Measurements from ENCODE around the gene LMF1.

Gene LMF1

DNA sequence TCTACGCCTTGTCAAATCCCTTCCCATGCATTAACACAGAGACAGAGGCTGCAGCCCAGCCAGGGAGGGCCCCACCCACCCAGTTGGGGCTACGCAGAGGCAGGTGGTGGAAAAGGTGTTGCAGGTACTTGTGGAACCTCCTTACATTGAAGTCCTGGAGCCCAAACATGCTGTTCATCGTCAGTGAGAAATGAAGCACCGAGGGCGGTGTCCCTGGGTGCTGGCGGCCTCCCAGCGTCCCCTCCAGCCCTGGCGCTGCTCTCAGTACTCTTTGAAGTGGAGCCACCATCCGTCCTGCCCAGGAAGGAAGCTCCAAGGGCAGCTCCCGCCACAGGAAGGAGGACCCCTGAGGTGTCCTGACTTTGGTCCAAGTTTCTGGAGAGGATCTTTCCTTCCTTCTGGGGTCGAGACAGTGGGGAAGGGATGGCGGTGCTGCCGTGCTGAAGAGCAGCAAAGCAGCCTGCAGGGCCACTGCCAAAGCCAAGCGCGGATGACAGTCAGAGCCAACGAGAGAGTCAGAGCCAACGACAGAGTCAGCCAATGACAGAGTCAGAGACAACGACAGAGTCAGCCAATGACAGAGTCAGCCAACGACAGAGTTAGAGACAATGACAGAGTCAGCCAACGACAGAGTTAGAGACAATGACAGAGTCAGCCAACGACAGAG is 23.4 kb downstream of the LMF1 start:
- DNase-seq: no peak

DNA sequence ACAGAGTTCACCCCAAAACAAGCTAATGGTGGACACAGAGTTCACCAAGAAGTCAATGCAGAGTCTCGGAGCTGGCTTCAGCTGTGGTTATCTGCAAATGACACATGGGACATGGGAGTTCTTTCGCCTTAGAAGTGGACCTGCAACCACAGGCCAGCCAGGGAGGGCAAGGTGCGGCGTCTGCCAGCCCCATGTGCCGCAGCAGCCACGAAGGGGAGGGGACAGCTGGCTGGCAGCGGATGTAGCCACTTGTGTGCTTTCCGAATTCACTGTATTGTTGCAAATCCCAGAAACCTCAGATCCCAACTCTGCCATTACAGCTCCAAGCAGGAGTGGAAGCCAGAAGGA is 24.8 kb downstream of the LMF1 start:
- no peak for DNase-seq

DNA sequence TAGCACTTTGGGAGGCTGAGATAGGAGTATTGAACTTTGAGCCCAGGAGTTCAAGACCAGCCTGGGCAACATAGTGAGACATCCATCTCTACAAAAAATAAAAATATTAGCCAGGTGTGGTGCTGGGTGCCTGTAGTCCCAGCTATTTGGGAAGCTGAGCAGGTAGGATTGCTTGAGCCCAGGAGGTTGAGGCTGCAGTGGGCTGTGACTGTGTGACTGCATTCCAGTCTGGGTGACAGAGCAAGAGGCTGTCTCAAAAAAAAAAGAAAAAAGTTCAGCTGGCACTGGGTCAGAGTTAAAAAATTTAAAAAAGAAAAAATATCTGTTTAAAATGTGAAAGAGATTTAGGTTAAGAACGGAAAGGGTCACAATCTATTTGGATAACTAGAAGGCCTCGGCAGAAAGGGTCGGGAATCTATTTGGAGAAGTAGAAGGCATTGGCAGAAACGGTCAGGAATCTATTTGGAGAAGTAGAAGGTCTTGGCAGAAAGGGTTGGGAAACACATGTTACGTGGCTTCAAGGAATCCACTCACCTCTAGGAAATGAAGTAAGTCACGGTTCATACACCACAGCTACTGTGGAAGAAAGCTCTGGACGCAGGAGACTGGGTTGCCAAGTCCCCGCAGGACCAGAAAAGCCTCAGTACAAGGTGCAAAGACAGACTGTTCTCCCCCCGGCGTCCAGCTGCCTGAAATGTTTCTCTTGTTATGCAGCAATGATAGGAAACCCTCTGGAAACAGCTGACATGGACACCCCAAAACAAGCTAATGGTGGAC is 25.3 kb downstream of the LMF1 start:
- no peak for DNase-seq

DNA sequence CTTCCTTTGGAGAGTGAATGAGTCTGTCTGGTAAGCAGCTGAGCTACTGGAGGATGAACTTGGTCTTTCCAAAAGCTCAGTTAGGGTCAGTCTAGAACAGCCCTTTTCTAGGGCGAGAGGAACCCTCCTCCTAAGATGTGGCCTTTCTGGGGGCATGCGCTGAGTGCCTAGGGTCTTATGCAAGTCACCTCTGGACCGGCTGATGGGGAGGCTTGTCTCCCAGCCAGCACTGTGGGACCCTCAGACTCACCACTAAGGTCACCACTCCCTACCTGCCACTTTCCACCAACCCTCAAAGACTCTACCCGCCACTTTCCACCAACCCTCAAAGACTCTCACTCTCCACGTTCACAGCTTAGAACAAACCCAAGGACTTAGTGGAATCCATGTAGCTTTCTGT is 26.8 kb downstream of the LMF1 start:
- no peak for DNase-seq

DNA sequence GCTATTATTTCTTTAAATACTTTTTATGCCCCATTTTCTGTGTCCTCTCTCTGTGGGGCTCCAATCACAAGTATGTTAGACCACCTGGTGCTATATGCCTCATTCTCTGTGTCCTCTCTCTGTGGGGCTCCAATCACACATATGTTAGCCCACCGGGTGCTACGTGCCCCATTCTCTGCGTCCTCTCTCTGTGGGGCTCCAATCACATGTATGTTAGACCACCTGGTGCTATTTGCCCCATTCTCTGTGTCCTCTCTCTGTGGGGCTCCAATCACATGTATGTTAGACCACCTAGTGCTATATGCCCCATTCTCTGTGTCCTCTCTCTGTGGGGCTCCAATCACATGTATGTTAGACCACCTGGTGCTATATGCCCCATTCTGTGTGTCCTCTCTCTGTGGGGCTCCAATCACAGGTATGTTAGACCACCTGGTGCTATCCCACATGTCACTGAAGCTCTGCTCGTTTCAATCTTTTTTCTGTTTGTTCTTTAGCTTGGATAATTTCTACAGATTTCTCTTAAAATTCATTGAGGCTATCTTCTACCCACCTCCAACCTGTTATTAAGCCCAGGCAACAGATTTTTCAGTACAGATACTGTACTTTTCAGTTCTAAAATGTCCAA is 28.2 kb downstream of the LMF1 start:
- no peak for DNase-seq

DNA sequence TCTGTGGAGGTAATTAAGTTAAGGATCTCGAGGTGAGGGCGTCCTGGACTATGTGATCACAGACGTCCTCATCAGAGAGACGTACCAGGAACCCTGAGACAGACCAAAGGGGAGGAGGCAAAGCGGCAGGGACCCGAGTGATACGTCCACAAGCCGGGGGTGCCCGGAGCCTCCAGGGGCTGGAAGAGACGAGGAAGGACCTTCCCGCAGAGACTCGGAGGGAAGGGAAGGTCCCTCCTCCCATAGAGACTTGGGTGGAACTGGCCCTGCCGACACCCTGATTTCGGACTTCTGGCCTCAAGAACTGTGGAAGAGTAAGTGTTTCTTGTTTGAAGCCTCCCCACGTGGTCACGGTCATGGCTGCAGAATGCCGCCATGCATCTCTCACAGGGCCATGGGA is 30.8 kb downstream of the LMF1 start:
- DNase-seq: no peak

DNA sequence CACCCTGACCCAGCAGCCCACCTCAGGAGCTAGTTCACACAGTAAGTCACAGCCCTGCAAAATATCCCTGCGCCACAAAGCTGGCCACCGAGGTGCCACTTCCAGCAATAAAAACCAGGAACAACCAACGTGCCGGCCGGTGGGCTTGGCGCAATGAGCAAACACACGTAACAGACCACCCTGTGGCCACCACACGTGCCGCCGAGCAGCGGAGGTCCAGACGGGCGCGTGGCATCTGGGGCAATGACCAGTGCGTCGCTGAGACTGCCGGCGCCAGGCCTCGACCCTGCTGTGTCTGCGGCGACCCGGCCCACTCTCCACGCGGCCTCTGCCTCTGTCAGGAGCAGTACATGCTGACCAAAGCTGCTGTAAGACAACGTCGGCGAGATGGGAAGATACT is 31.5 kb downstream of the LMF1 start:
- no peak for DNase-seq

DNA sequence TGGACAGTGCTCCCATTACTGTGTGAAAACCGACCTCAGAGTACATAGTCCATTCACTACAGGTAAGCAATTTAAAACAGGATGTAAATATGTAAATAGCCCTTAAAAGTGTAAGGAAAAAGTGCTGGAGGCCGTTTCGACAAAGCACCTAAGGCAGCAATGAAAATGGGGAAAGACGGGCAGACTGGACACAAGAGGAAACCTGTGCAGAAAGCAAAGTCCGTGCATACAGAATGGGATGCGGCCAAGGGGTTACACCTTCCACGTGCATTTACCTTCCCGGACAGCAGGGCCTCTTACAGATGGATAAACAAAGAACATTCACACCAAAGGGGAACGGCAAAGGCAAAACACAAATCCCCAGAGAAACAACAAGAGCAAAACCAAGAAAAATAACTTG is 32.0 kb downstream of the LMF1 start:
- no peak for DNase-seq

DNA sequence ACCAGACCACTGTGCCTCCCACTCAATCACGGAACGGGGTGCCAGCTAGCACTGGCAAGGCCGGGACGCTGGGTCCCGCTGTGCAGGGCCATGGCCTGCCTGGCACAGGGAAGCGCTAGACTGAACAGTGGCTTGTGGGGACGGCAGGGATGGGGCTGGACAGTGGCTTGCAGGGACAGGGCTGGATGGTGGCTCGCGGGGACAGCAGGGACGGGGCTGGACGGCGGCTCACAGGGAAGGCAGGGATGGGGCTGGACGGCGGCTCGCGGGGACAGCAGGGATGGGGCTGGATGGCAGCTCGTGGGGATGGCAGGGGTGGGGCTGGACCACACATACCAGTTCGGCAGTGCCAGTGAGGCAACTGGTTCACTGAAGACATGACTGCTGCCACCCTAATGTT is 32.6 kb downstream of the LMF1 start:
- no peak for DNase-seq

DNA sequence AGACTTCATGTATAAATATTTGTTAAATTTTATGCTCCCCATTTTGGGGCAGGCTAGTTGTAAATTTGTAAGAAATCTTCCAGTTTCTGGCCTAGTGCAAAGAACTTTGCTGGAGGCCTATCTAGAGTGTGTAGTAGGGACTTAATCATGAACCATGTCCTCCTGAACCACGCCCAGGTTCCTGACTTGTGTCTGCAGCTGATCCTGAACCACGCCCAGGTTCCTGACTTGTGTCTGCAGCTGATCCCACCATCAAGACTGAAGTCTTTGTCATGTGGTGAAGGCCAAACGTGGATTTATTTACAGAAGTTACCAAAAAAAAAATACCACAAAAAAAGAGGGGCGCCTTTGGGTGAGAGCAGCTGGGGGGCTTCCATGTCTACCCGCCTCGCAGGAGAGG is 33.1 kb downstream of the LMF1 start:
- no peak for DNase-seq

DNA sequence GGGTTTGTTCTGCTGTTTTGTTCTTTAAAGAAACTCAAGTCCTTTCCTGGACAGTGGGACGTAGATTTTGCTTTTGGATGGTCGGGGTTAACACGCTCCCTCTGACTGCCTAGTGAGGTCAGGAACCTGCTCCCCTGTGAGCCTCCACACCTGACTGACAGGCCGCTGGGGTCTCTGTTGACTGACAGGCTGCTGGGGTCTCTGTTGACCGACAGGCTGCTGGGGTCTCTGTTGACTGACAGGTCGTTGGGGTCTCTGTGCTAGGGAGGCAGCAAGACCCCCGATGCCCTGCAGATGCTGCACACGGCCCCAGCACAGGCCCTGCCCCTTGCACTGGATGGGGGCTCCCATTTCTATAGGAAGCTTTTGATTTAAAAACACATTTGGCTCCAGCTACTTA is 33.5 kb downstream of the LMF1 start:
- DNase-seq: no peak

DNA sequence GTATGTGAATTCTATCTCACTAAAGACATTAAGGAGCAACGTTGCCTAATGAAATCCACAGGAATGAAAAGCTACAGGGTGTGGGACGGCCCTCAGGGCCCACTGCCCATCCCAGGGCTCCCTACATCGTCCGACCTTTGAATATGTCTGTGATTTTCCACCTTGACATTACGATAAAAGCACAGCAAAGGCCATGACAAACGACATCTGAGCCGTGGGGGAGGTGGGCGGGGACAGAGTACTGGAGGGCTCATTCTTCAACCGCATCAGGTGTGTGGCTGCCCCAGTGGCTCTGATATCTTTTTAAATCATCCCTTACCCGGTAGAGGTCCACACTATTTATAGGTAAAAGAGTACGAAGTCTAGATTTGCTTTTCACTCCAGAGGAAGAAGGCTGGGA is 35.1 kb downstream of the LMF1 start:
- no peak for DNase-seq

DNA sequence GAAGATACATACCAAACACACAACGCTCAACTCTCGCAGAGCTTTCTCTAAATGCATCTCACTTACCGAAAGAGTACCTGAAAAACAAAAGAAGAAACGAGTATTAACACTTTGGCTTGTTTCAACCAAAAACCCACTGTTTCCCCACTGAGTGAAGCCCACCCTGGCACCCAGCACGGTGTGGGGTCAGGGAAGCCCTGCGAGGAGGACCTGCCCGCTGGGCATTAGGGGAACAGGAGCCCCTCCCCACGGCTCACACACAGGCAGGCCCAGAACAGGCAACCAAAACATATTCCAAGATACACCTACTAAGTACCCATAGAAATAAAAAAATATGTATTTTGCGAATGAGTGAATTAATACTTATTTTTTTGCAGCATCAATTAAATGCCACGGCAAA is 36.6 kb downstream of the LMF1 start:
- DNase-seq: no peak

DNA sequence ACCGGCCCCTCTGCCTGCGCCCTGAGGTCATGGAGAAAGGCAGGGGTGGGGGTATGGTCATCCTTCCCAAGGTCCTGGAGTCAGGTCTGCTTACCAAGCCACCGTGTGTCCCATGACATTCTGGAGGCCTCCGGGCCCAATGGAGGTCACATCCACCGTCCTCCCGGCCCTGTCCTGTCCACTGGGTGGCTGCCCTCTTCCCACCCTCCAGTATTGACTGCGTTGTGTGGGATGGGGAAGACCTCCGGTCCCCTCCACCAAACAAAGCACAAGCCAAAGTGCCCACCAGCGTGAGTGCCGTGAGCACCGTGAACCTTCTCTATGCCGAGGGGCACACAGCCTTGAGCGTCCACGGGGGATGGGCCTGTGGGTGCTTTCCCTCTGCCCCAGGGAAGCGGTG is 37.2 kb downstream of the LMF1 start:
- no peak for DNase-seq

DNA sequence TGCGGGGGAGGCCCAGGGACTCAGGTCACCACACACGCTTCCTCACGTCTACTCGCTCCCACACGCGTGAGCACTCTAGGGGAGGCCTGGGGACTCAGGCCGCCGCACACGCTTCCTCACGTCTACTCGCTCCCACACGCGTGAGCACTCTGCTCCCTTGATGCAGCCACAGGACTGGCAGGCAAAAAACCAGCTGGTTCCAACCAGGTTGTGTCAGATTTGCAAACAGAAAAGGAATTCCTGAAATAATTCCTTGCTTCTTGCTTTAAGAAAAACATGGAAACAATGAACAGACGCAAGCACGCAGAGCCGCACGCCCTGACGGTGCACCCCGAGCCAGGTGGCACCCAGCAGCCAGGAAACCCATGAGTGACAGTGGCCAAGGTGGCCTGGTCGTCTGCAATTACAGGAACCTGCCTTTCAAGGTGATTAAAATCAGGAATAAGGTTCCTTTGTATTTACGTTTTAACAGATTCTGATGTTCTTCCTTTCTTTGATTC is 37.9 kb downstream of the LMF1 start:
- no peak for DNase-seq

DNA sequence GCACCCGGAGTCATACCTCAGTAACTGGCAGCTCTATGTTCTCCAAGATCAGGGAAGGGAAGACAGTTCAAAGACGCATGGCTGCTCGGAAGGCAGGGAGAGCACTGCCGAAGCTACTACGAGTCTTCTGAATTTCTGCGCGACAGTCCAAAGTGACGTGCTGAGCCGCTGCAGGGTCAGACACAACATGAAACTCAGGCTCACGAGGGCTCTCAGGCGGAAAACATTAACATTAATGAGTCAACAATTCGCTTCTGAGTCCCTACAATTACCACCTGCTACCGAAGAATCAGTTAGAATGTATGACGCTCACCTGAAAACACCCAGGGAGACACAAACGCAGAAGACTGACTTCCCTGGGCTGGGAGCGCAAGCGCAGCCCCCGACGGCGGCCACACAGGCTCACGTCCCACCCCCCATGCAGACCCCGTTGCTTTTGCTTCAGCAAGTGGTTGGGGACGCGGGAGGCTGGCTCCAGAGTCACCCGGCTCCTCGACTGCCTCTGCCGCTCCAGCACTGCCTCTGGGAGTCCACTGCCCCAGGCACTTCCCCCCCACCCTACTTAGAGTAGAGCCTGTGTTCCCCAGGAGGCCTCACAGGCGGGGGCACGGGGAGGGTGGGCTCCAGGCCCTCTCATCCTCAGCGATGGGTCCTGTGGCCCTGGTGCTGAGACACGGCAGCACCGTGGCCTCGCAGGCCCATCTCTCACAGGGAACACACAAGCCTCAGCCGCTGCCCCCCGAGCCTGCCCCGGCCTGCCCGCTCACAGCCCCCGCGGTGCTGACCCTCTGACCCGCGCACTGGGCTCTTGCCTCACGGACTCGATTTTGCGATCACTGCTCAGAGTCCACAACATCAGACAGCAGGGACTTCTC is 38.9 kb downstream of the LMF1 start:
- DNase-seq: no peak

DNA sequence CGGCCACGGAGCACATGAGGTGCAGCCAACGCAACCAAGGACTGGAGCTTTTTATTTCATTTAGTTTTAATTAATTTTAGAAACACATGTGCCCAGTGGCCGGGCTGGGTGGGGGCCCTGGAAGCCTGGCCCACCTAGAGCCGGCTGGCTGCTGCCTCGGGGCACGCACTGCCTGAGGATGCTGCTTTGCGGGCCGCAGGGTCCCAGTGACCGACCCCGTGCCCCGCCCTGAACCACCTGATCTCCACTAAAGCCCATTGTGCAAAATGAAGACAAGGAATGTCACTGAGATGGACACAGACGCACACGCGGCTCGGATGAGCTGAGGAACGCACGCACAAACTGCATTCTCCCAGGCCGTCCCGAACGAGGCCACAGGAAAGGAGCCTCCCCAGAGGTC is 39.6 kb downstream of the LMF1 start:
- DNase-seq: no peak

DNA sequence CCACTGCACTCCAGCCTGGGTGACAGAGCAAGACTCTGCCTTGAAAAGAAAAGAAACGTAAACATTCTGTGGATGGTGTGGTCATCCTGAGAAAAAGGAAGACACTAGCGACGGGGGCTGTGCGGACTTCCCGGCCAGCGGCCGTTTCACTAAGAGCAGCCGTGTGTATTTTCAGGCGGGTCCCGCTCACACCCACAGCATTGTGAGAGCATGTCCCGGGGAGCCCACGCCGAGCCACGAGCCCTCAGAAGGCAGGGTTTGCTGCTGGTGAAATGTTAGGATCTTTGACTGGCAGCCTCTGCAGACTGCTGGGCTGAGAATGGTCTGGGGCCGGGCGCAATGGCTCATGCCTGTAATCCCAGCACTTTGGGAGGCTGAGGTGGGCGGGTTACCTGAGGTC is 40.3 kb downstream of the LMF1 start:
- no peak for DNase-seq

DNA sequence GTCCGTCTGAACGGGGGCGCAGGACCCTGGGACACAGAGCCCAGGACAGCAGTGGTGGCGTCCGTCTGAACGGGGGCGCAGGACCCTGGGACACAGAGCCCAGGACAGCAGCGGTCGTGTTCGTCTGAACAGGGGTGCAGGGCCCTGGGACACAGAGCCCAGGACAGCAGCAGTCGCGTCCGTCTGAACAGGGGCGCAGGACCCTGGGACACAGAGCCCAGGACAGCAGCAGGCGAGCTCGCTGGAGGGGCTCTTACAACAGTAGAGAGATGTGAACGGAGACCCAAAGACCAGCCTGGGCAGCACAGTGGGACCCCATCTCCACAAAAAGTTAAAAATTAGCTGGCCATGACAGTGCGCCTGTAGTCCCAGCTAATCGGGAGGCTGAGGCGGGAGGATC is 40.7 kb downstream of the LMF1 start:
- no peak for DNase-seq

DNA sequence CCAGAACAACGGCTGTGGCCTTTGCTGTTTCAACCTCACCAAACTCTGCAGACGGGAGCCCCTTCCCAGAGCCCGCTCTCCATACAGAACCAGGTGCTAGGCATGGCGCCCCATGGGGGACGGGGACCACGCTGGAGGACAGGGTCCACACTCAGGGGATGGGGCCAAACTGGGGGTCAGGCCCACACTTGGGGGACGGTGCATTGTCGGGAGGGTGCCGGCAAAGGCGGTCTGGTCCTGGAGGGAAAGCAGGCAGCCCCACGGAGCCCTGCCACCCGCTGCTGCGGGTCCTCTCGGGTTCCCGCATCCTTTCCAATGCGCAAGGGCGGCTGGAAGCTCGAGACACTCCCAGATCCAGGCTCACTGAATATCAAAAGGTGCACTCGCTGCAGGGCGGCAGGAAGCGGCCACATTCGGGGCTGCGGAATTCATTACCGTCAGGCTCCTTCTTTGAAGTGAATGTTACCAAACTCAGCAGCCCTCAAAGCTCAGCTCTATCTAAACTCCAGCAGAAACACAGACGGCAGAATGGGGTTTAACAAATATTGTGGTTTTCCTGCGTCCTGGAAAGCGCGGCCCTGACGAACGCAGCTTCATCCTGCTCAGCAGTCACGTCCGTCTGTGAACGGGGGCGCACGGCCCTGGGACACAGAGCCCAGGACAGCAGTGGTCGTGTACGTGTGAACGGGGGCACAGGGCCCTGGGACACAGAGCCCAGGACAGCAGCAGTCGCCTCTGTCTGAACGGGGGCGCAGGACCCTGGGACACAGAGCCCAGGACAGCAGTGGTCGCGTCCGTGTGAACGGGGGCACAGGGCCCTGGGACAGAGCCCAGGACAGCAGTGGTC is 41.3 kb downstream of the LMF1 start:
- no peak for DNase-seq

DNA sequence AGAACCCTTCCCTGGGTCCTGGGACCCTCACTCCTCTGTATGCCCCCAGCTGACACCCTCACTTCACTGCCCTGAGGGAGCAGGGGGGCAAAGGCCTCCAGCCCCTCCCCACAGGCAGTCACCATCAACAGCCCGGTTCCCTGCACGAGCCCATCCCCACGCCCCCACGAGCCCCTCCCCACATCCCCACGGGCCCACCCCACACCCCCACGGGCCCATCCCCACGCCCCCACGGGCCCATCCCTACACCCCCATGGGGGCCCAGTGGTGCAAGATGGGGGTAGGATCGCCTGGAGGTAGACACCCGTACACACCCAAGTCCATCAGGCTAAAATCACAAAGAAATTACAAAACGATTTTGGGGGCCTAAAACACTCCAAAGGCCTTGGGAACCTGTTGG is 42.3 kb downstream of the LMF1 start:
- DNase-seq: no peak

DNA sequence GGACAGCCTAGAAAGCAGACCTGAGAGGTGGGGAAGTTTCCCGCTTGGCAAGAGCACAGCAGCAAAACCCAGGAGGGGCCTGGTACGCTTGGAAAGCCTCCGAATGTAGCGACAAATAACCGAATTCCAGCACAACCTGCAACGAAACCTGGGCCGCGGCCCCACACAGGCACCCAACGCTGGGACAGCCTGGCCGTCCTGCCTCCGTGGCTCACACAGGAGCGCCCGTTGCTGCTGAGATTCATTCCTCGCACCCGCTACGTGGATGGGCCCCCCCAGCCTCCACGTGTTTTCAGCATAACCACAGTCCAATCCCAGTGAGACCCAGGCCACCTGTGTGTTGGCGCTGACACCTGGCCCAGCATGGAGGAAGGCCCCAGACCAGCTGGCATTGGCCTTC is 42.9 kb downstream of the LMF1 start:
- DNase-seq: no peak
